K562 (cell line): ENCODE measurements around the gene CLCC1. TPM values are rescaled to one million over a fixed set of nuclear protein-coding genes. Genes with fewer than 3 reads are reported as not detected.

Source experiments
- CREB5 ChIP-seq: fragments of 250-450 bp; sonication (Bioruptor Pico); IDR thresholded peaks from 2 replicates; pipeline ENCODE4 v1.5.0; 2020; ENCODE audit warnings: mild to moderate bottlenecking
- HDAC2 ChIP-seq: fragments of 450-650 bp; IDR thresholded peaks from 2 replicates; pipeline ENCODE4 v1.6.1; 2016; ENCODE audit warnings: mild to moderate bottlenecking
- HIVEP1 ChIP-seq: fragments of 250-450 bp; sonication (Bioruptor Pico); IDR thresholded peaks from 2 replicates; pipeline ENCODE4 v1.4.0; 2020; ENCODE audit warnings: mild to moderate bottlenecking
- RAD51 ChIP-seq: fragments of 450-650 bp; IDR thresholded peaks from 2 replicates; pipeline ENCODE4 v1.7.1; 2016; ENCODE audit warnings: low read depth, mild to moderate bottlenecking, borderline replicate concordance
- SP1 ChIP-seq: sonication (generic); formaldehyde crosslinking; IDR thresholded peaks from 2 replicates; pipeline ENCODE4 v1.8.1; 2022; ENCODE audit warnings: mild to moderate bottlenecking, missing genetic modification reagents
- TAF1 ChIP-seq: IDR thresholded peaks from 2 replicates; pipeline ENCODE4 v1.6.1; 2011; ENCODE audit warnings: mild to moderate bottlenecking, low read length, moderate library complexity; ENCODE audit not compliant: insufficient read depth, control insufficient read depth, severe bottlenecking; ENCODE audit errors: extremely low read depth
- ZBTB2 ChIP-seq: fragments of 450-650 bp; IDR thresholded peaks from 2 replicates; pipeline ENCODE4 v1.6.1; 2016; ENCODE audit warnings: antibody characterized with exemption
- ZNF444 ChIP-seq: fragments of 250-450 bp; sonication (Bioruptor Pico); IDR thresholded peaks from 2 replicates; pipeline ENCODE4 v1.4.0; 2020; ENCODE audit warnings: mild to moderate bottlenecking, moderate library complexity
- polyA plus RNA-seq, 8 experiments: library from polyadenylated mRNA; depleted of rRNA in 4 of 8; stranded (reverse) in 5 of 8; unstranded in 3 of 8; fragments of >200 nt; fragmentation: Nextera tagmentation in 2 of 8; fragmentation: Illumina TruSeq in 1 of 8; extraction: Ambion mirVana in 2 of 8; extraction: Trizol in 1 of 8; gene quantifications; 2 replicates each; pipeline versions ENCODE4 v1.2.1 to v1.2.3, GENCODE V29; 2011 to 2014; ENCODE audit warnings: inconsistent platforms in 1 of 8, missing spikeins in 1 of 8
- total RNA-seq, 7 experiments: library from RNA; depleted of rRNA in 6 of 7; stranded (reverse); fragments of >200 nt in 6 of 7; fragmentation: Illumina TruSeq in 2 of 7; extraction: Trizol in 2 of 7; gene quantifications; 2 replicates each; pipeline versions ENCODE4 v1.2.1 to v1.2.3, GENCODE V29; 2011 to 2021; ENCODE audit warnings: low replicate concordance in 1 of 7
- TF ChIP-seq, protein P1 (sequence below): sonication (generic); formaldehyde crosslinking; IDR thresholded peaks from 2 replicates; pipeline ENCODE4 v1.8.0; 2022; ENCODE audit warnings: mild to moderate bottlenecking, missing genetic modification reagents
- TF ChIP-seq, protein P2 (sequence below): IDR thresholded peaks from 2 replicates; pipeline ENCODE4 v1.6.1; 2011; ENCODE audit not compliant: insufficient read length; ENCODE audit errors: extremely low read depth
- TF ChIP-seq, protein P3 (sequence below): fragments of 450-650 bp; conservative IDR thresholded peaks from 2 replicates; pipeline ENCODE4 v1.6.1; 2016; ENCODE audit warnings: missing genetic modification characterization, low read depth, mild to moderate bottlenecking, control low read depth, missing compliant biosample characterization
- TF ChIP-seq, protein P4 (sequence below), 2 experiments: fragments of 450-650 bp; IDR thresholded peaks; 2 replicates each; pipeline ENCODE4 v1.6.1; 2016; ENCODE audit warnings: mild to moderate bottlenecking in 2 of 2, borderline replicate concordance in 1 of 2, low read depth in 1 of 2, moderate library complexity in 1 of 2

CLCC1 gene
- total and polyA plus RNA-seq, 9 of the 15 experiments (the other 6 are each of a cell fraction or from before 2014, with no cell fraction given) = 28.8 to 63.4 (median 40.4) TPM

- TF ChIP-seq, protein P1, sequence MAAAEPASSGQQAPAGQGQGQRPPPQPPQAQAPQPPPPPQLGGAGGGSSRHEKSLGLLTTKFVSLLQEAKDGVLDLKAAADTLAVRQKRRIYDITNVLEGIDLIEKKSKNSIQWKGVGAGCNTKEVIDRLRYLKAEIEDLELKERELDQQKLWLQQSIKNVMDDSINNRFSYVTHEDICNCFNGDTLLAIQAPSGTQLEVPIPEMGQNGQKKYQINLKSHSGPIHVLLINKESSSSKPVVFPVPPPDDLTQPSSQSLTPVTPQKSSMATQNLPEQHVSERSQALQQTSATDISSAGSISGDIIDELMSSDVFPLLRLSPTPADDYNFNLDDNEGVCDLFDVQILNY (CRISPR knock-in tag) = peak; percentile 90
- TF ChIP-seq SP1 = peak; percentile 72
- no peak for TF ChIP-seq ZBTB2
- TF ChIP-seq TAF1 = peak; percentile 89
- no peak for TF ChIP-seq RAD51
- no peak for TF ChIP-seq HIVEP1 (CRISPR knock-in tag)
- TF ChIP-seq, protein P2, sequence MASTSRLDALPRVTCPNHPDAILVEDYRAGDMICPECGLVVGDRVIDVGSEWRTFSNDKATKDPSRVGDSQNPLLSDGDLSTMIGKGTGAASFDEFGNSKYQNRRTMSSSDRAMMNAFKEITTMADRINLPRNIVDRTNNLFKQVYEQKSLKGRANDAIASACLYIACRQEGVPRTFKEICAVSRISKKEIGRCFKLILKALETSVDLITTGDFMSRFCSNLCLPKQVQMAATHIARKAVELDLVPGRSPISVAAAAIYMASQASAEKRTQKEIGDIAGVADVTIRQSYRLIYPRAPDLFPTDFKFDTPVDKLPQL = no peak
- TF ChIP-seq, protein P3, sequence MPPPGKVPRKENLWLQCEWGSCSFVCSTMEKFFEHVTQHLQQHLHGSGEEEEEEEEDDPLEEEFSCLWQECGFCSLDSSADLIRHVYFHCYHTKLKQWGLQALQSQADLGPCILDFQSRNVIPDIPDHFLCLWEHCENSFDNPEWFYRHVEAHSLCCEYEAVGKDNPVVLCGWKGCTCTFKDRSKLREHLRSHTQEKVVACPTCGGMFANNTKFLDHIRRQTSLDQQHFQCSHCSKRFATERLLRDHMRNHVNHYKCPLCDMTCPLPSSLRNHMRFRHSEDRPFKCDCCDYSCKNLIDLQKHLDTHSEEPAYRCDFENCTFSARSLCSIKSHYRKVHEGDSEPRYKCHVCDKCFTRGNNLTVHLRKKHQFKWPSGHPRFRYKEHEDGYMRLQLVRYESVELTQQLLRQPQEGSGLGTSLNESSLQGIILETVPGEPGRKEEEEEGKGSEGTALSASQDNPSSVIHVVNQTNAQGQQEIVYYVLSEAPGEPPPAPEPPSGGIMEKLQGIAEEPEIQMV = no peak
- TF ChIP-seq, protein P4, sequence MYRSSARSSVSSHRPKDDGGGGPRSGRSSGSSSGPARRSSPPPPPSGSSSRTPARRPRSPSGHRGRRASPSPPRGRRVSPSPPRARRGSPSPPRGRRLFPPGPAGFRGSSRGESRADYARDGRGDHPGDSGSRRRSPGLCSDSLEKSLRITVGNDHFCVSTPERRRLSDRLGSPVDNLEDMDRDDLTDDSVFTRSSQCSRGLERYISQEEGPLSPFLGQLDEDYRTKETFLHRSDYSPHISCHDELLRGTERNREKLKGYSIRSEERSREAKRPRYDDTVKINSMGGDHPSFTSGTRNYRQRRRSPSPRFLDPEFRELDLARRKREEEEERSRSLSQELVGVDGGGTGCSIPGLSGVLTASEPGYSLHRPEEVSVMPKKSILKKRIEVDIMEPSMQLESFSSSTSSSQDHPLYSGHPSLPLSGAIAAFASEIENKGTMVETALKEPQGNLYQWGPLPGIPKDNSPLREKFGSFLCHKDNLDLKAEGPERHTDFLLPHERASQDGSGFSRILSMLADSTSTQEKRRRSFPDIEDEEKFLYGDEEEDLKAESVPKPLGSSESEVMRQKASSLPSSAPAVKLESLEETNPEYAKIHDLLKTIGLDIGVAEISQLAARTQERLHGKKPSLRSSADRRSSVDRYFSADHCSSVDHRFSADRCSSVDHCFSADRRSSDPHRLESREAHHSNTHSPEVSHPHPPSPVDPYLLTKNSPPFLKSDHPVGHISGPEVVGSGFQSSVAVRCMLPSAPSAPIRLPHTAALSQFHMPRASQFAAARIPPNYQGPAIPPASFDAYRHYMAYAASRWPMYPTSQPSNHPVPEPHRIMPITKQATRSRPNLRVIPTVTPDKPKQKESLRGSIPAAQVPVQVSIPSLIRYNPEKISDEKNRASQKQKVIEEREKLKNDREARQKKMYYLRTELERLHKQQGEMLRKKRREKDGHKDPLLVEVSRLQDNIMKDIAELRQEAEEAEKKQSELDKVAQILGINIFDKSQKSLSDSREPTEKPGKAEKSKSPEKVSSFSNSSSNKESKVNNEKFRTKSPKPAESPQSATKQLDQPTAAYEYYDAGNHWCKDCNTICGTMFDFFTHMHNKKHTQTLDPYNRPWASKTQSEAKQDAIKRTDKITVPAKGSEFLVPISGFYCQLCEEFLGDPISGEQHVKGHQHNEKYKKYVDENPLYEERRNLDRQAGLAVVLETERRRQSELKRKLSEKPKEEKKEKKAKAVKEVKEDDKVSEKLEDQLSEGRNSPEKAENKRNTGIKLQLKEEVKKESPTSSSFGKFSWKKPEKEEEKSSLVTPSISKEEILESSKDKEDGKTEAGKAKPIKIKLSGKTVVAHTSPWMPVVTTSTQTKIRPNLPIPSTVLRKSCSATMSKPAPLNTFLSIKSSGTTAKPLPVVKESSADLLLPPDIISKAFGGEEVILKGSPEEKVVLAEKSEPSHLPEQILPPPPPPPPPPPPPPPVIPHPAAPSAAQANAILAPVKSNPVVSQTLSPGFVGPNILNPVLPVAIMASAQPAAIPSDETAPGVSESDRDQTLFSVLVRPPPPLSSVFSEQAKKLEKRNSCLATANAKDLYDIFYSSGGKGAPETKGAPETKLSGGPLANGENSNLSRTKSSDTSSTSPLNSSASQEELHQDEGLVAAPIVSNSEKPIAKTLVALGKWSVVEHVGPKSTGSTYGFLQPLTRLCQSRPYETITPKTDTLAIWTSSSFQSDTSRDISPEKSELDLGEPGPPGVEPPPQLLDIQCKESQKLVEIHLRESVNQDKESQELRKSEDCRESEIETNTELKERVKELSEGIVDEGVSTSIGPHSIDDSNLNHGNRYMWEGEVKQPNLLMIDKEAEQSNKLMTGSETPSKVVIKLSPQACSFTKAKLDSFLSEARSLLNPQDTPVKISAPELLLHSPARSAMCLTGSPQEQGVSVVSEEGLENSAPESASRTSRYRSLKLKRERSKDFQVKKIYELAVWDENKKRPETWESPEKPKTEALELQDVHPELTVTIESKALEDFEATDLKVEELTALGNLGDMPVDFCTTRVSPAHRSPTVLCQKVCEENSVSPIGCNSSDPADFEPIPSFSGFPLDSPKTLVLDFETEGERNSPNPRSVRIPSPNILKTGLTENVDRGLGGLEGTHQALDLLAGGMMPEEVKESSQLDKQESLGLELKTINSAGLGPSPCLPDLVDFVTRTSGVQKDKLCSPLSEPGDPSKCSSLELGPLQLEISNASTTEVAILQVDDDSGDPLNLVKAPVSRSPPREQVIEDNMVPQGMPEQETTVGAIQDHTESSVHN (IDR thresholded peaks at IDR 0.05; ENCODE audit: borderline replicate concordance in 1 of 2, low read depth in 1 of 2) = no peak
- no peak for TF ChIP-seq HDAC2
- TF ChIP-seq CREB5 = no peak
- no peak for TF ChIP-seq ZNF444 (CRISPR knock-in tag)
Observed at GRCh38 chr1:108963052-108963686, at the start of gene CLCC1 (continued).
